ENCODE data around the gene RAX2.
"Not testable (repeated sequence)": the region's sequence is repeated elsewhere in the genome, so short reads cannot be mapped to it uniquely, and the experiment has no call there.

Gene RAX2

DNA sequence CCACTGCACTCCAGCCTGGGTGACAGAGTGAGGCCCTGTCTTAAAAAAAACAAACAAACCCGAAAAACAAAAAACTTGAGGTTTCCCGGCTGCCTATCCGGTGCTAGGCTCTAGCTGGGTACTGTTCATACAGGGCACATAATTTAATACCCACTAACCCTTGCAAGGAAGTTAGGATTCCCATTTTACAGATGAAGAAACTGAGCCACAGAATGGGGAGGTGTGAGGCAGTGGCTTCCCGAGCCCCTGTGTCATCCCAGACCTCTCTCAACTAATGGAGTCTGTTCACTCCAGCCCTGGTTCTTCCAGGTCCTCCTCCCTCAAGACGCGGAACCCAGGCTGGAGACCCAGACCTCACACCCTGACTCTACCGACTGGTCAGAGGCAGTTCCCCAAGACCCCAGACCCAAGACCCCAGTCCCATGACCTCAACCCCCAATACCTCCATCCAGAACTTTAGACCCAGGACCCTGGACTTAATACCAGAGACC is 11.1 kb downstream of the RAX2 start:
- DNase-seq (ENCODE audit: low read depth in 2 of 2), result no peak

GRCh38 chr19:3759482-3760254 is 12.4 kb downstream of the RAX2 start:
- no peak for DNase-seq (ENCODE audit: low read depth in 2 of 2)

DNA sequence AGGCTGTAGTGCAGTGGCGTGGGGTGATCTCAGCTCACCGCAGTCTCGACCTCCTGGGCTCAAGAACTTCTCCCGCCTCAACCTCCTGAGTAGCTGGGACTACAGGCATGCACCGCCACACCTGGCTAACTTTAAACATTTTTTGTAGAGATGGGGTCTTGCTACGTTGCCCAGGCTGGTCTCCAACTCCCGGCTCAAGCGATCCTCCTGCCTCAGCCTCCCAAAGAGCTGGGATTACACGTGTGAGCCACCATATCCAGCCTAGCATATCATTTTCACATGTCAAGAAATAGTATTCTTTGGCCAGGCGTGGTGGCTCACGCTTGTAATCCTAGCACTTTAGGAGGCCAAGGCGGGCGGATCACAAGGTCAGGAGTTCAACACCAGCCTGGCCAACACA is 13.7 kb downstream of the RAX2 start:
- DNase-seq (ENCODE audit: low read depth in 2 of 2), result not testable (repeated sequence)

GRCh38 chr19:3757705-3758104 is 14.3 kb downstream of the RAX2 start:
- DNase-seq (ENCODE audit: low read depth in 2 of 2), result not testable (repeated sequence)

- no peak for DNase-seq (ENCODE audit: low read depth in 2 of 2)
Observed at GRCh38 chr19:3753631-3754410, 18.2 kb downstream of the RAX2 start.

- no peak for DNase-seq (ENCODE audit: low read depth in 2 of 2)
Observed at GRCh38 chr19:3752492-3752891, 19.5 kb downstream of the RAX2 start.

- no peak for DNase-seq (ENCODE audit: low read depth in 2 of 2)
Observed at GRCh38 chr19:3751236-3751635, 20.8 kb downstream of the RAX2 start.

GRCh38 chr19:3750211-3750610 is 21.8 kb downstream of the RAX2 start:
- no peak for DNase-seq (ENCODE audit: low read depth in 2 of 2)

DNA sequence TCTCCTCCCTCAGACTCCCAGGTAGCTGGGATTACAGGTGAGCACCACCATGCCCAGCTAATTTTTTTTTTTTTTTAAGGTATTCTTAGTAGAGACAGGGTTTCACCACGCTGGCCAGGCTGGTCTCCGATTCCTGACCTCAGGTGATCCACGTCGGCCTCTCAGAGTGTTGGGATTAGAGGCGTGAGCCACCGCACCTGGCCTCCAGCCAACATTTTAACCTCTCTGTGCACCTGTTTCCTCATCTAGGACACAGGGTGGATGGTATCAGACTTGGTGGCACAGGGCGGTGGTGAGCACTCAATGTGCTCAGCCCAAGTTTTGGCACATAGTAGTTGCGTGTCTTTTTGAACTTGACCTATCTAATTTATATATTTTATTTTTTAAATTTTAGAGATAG is 23.1 kb downstream of the RAX2 start:
- DNase-seq (ENCODE audit: low read depth in 2 of 2), result no peak

- DNase-seq (ENCODE audit: low read depth in 2 of 2), result no peak
Observed at GRCh38 chr19:3746371-3747056, 25.5 kb downstream of the RAX2 start.

DNA sequence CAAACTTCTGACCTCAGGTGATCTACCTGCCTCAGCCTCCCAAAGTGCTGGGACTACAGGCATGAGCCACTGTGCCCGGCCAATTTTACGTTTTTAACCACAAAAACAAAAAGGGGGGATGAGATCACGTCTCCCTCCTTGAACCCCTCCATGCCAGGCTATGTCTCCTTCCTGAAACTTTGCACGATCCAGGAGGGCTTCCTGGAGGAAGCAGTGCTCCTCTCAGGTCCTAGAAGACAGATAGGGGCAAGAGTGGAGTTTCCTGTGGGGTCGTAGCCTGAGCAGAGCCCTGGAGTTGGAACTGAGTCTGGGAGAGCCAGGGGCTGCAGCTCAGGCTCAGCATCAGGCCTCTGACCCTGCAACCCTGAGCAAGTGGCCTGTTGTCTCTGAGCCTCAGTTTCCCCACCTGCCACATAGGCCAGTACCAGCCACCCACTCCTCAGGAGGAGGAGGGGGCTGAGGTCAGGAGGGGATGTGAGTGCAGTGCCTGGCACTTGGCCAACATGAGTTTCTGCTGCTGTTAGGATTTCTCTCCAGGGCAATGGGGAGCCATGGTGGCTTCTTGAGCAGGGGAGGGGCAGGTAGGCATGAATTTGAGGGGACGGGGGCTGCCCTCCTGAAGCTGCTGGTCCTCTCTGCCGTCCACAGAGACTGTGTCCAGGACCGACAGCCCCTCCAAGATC is 26.5 kb downstream of the RAX2 start:
- no peak for DNase-seq (ENCODE audit: low read depth in 2 of 2)

DNA sequence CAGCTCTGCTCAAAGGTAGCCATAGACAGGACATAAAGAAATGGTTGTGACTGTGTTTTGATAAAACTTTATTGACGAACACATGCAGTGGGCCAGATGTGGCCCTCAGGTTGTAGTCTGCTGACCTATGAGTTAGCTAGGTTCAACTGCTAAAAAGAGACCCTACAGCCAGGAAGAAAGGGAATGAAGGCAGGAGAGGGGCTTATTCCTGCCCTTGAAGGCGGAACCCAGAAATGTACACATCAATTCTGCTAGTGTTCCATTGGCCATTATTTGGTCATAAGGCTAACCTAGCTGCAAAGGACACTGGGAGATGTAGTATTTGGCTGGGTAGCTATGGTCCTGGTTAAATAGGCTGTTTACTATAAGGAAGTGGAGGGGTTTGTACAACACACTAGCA is 28.5 kb downstream of the RAX2 start:
- DNase-seq (ENCODE audit: low read depth in 2 of 2), result no peak

GRCh38 chr19:3740431-3740830 is 31.6 kb downstream of the RAX2 start:
- DNase-seq (ENCODE audit: low read depth in 2 of 2), result no peak

DNA sequence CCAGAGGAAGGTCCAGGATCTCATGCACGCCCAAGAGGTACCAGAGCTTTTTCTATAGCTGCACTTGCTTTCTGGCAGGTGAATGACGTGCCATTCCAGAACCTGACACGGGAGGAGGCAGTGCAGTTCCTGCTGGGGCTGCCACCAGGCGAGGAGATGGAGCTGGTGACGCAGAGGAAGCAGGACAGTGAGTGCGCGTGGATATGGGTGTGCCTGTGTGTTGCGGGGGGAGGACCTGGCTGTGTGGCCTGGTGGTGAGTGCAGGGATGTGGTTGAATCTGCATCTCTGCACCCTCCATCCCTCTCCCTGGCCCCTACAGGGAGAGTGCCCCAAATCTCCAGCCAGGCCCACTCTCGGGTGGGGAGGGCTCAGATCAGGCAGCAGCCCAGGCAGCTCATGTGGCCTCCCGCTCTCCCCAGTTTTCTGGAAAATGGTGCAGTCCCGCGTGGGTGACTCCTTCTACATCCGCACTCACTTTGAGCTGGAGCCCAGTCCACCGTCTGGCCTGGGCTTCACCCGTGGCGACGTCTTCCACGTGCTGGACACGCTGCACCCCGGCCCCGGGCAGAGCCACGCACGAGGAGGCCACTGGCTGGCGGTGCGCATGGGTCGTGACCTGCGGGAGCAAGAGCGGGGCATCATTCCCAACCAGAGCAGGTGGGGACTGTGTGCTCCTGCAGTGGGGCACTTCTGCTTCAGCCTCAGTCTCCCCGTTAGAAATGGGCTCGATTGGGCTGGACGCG is 33.4 kb downstream of the RAX2 start:
- no peak for DNase-seq (ENCODE audit: low read depth in 2 of 2)

DNA sequence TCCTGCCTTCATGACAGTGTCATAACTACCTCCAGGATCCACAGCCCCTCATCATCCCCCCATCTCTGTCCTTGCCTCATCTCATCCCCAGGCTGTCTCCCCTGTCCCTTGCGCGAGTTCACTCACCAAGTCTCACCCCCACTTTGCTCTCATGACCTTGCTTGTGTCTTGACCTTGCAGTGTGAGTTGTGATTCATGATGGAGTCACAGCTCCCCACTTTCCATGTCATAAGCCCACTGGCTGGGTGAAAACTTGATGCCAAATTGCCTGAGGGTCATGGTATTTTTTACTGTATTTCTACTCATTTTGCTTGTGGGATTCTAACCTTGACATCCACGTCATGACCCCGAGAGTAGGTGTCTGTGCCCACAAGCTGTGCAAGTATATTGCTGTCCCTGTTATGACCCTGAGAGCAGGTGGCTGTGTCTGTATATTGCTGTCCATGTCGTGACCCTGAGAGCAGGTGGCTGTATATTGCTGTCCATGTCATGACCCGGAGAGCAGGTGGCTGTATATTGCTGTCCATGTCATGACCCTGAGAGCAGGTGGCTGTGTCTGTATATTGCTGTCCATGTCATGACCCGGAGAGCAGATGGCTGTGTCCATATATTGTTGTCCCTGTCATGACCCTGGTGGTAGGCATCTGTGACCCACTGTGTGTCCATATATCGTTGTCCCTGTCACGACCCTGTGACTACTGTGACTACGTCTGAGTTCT is 34.4 kb downstream of the RAX2 start:
- DNase-seq (ENCODE audit: low read depth in 2 of 2), result no peak

GRCh38 chr19:3736106-3736724 is 35.8 kb downstream of the RAX2 start:
- DNase-seq (ENCODE audit: low read depth in 2 of 2), result no peak

- no peak for DNase-seq (ENCODE audit: low read depth in 2 of 2)
Observed at GRCh38 chr19:3734310-3734600, 37.8 kb downstream of the RAX2 start.

GRCh38 chr19:3733549-3734309 is 38.3 kb downstream of the RAX2 start:
- no peak for DNase-seq (ENCODE audit: low read depth in 2 of 2)

DNA sequence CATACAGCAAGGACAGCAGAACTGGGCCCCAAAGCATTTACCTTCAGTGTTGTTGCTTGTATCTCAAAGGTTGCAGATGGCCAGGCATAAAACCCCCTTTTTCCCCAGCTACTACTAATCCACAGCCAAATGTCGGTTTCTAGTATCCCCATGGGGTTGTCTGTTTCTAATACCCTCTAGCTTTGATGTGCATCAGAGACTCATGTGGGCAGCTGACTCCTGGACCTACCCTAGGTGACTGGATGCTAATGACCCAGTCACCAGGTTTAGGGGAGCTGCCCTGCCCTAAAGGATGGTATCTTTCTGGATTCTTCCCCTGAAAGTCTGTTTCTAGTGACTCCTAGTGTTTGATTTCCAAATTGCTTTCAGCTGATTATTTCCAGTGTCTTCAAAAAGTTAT is 39.9 kb downstream of the RAX2 start:
- DNase-seq (ENCODE audit: low read depth in 2 of 2), result no peak

Data from stimulated activated CD8-positive, alpha-beta memory T cell treated with anti-CD3 and anti-CD28 coated beads, Interleukin-15, amount 100 ng/mL, for 4 hours (primary cell).